Calu3 (cell line): ENCODE measurements around the gene PPP1R9A. TPM values are rescaled to one million over a fixed set of nuclear protein-coding genes. Genes with fewer than 3 reads are reported as not detected.

Experiments used
- BruUV-seq: library from RNA; stranded (reverse); fragments of 400-500 nt; replicated peaks from 2 replicates; lab custom pipeline; 2021; lab: Mats Ljungman, UMichigan
- CTCF ChIA-PET: fragments of 300-600 bp; sonication (Branson Sonifier 250); formaldehyde crosslinking; loops from one replicate; lab custom pipeline; 2022; ENCODE audit warnings: antibody characterized with exemption; lab: Charles Lee
- DNase-seq: peaks from one replicate; pipeline ENCODE4 v3.0.0; 2022
- H3K27ac Mint-ChIP-seq: one replicate; pipeline ENCODE4 v1.8.0; 2022; ENCODE audit warnings: mixed read lengths; ENCODE audit not compliant: unreplicated experiment
- H3K27me3 Mint-ChIP-seq: one replicate; pipeline ENCODE4 v1.8.0; 2022; ENCODE audit warnings: mixed read lengths; ENCODE audit not compliant: unreplicated experiment
- H3K36me3 Mint-ChIP-seq: one replicate; pipeline ENCODE4 v1.8.0; 2022; ENCODE audit warnings: mild to moderate bottlenecking, moderate library complexity, mixed read lengths; ENCODE audit not compliant: insufficient read depth, unreplicated experiment
- H3K4me1 Mint-ChIP-seq: one replicate; pipeline ENCODE4 v1.8.0; 2022; ENCODE audit warnings: mild to moderate bottlenecking, low read depth, mixed read lengths; ENCODE audit not compliant: unreplicated experiment
- H3K4me3 Mint-ChIP-seq: one replicate; pipeline ENCODE4 v1.8.0; 2022; ENCODE audit warnings: mild to moderate bottlenecking, low read depth, moderate library complexity, mixed read lengths; ENCODE audit not compliant: unreplicated experiment
- H3K9me3 Mint-ChIP-seq: one replicate; pipeline ENCODE4 v1.8.0; 2022; ENCODE audit warnings: low read depth, mixed read lengths; ENCODE audit not compliant: unreplicated experiment
- CTCF ChIP-seq: fragments of 200-600 bp; IDR thresholded peaks from one replicate; pipeline ENCODE4 v1.8.0; 2022; ENCODE audit warnings: antibody characterized with exemption; ENCODE audit not compliant: unreplicated experiment
- intact Hi-C: fragments of 100-400 bp; cut with micrococcal nuclease; formaldehyde crosslinking; loops from one replicate; pipeline ENCODE4 v1.10.0; 2022; ENCODE audit not compliant: unreplicated experiment
- total RNA-seq: library from RNA; stranded (reverse); gene quantifications from 2 replicates; pipeline ENCODE4 v1.2.3, GENCODE V29; 2022

Gene PPP1R9A
- total RNA-seq, 1 experiment from 2014 or later = 19.4 TPM

- CTCF ChIA-PET = interaction anchor here (0.6 to 0.7 kb wide), 2 partner anchors 13 to 643 kb away, joined by 3 to 4 read pairs; no protein-coding TSS in a partner anchor
- Mint-ChIP-seq H3K36me3 (no peaks in the 10 kb centered on the region), H3K9me3 (peaks cover 3% of the 10 kb centered on the region), H3K4me1 (peaks cover 20% of the 10 kb centered on the region), H3K27ac (no peak overlapping the region), H3K27me3 (no peaks in the 10 kb centered on the region), H3K4me3 (no peak overlapping the region)
- DNase-seq = no peak
- no peak for TF ChIP-seq CTCF
- intact Hi-C loops = no loop called here
- BruUV-seq = no TSS peak
Observed at GRCh38 chr7:95092324-95092723, 184.9 kb downstream of the PPP1R9A start.

GRCh38 chr7:95095259-95095965 lies 188.0 kb downstream of the PPP1R9A start:
- no peak for TF ChIP-seq CTCF
- no peak for DNase-seq
- H3K4me1 Mint-ChIP-seq = peaks cover 10% of the 10 kb centered on the region
- BruUV-seq = no TSS peak
- no peak overlapping the region for H3K27ac Mint-ChIP-seq
- no peaks in the 10 kb centered on the region for H3K27me3 Mint-ChIP-seq
- peaks cover 3% of the 10 kb centered on the region for H3K9me3 Mint-ChIP-seq
- CTCF ChIA-PET = no interaction called here
- no peaks in the 10 kb centered on the region for H3K36me3 Mint-ChIP-seq
- intact Hi-C loops = no loop called here
- no peak overlapping the region for H3K4me3 Mint-ChIP-seq

GRCh38 chr7:95095966-95096540 lies 188.7 kb downstream of the PPP1R9A start:
- intact Hi-C loops = no loop called here
- Mint-ChIP-seq H3K4me3 (no peak overlapping the region), H3K27me3 (no peaks in the 10 kb centered on the region), H3K4me1 (peaks cover 10% of the 10 kb centered on the region), H3K36me3 (no peaks in the 10 kb centered on the region), H3K27ac (no peak overlapping the region), H3K9me3 (peaks cover 3% of the 10 kb centered on the region)
- DNase-seq = no peak
- CTCF ChIA-PET = no interaction called here
- no peak for TF ChIP-seq CTCF
- BruUV-seq = no TSS peak

GRCh38 chr7:95097291-95097690 lies 189.9 kb downstream of the PPP1R9A start:
- H3K9me3 Mint-ChIP-seq = peaks cover 3% of the 10 kb centered on the region
- intact Hi-C loops = no loop called here
- H3K27ac Mint-ChIP-seq = peak overlapping the region; percentile 23
- H3K36me3 Mint-ChIP-seq = no peaks in the 10 kb centered on the region
- H3K4me3 Mint-ChIP-seq = no peak overlapping the region
- CTCF ChIA-PET = no interaction called here
- BruUV-seq = no TSS peak
- no peaks in the 10 kb centered on the region for H3K27me3 Mint-ChIP-seq
- no peak for TF ChIP-seq CTCF
- DNase-seq = no peak
- H3K4me1 Mint-ChIP-seq = peaks cover 10% of the 10 kb centered on the region
